ENCODE data around the gene FLOT2.
"Not testable (repeated sequence)": the region's sequence is repeated elsewhere in the genome, so short reads cannot be mapped to it uniquely, and the experiment has no call there.

Gene FLOT2

DNA sequence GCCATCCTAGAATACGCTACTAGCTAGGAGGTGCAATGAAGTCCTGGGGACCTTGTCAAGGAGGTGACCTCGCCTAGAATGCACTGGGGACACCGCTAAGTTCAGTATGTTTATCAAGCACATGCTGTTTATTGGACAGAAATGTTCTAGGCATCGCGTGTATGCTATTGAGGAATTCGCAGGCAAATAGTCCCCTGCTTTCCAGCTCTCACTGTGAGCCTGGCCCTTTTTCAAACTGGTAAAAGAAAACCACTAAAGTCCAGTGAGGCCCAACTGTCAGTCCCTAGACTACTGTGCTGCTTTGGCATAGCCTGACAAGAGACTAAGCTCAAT, 53.8 kb downstream of the FLOT2 start:
- DNase-seq (ENCODE audit: low read depth), result no peak

DNA sequence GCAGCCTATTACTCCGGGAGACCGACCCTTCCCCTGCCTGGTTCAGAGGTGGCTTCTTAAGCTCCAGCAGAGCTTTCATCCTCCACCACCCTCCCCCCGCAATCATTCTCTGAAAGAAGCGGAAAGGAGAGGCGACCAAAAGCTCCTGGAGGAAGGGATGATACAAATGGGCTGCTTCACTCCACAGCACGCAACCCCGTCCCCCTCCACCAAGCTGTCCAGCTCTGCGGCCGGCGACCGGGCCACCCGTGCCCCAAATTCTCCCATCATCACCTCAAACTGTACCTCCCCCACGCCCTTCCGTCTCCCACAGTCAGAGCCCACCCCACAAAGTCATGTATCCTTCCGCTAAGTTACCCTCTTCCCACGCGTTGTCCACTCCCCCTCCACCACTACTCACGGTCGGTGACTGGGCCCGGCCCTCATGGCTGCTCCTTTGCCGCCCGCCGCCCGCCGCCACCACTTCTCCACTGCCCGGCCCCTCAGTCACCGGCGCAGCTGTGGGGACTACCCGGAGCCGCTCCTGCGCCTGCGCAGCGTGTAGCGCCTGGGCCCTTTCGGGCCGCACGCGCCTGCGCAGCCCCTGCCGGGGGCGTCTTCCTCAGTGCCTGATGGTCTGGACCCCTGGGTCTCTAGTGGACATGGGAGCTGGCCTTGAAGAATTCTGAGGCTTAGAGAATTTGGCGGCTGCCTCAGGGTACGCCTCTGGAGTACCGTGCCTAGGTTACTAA, 55.1 kb downstream of the FLOT2 start, which contains the start of gene FAM222B:
FAM222B (minus strand) TSS at position 509 of the 731 bp plus-strand sequence. CDS start 76,123 bp downstream, outside the sequence.
- peak; percentile 62 for DNase-seq (ENCODE audit: low read depth)

DNA sequence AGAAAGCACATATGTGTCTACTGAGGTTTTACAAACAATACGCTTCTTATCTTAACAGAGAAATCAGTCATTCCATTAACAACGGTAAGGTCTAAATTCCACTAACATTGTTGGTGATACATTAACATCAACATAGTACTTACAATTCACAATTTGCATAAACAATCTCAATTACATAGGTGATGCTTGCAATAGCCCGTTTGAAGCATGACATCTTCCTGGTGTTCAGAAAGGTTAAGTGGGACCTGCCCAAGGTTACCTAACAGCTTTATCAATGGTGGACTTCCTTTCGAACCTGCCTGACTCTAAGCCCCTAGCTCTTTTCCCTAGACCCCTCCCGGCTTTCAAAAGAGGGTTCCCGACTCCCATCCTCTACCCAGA, 55.6 kb downstream of the FLOT2 start:
- no peak for DNase-seq (ENCODE audit: low read depth)

DNA sequence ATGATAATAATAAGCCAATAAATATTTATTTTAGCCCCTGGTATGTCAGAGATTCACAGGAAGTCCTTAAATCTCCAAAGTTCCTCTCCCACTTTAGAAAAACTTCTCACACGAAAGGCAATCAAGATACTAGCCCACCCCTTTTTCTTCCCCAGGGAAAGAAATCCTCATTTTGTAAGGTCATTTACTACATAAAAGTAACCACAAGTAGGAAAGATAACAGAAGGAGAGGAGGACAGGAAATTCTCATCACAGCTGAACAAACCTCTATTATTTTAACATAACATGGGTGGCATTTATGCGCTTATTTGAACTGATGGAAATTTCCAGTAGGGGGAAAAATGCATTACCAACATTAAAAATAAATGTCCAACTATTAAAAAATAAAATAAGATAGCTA, 58.3 kb downstream of the FLOT2 start:
- no peak for DNase-seq (ENCODE audit: low read depth)

DNA sequence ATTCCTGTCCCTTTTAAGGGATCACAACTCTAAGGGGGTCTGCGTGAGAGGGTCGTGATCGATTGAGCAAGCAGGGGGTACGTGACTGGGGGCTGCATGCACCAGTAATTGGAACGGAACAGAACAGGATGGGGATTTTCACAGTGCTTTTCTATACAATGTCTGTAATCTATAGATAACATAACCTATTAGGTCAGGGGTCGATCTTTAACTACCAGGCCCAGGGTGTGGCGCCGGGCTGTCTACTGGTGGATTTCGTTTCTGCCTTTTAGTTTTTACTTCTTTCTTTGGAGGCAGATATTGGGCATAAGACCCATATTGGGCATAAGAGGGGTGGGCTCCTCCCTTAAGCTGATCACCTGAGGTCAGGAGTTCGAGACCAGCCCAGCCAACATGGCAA, 61.0 kb downstream of the FLOT2 start:
- not testable (repeated sequence) for DNase-seq (ENCODE audit: low read depth)

DNA sequence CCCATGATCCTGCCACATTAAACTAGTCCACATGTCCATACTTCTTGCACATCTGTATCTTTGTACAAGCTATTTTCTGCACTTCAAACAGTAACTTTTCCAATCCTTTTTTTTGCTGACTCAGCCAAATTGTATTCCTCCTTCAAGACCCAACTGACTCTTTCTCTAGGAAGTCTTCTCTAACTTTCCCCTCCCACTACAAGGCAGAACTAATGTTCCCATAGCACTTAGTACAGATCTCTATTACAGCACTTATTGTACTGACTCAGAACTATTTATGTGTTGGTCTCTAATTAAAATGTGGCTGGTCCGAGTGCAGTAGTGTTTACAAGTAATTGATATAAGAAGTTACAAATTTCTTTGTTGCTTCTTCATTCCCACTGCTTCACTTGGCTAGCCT, 63.1 kb downstream of the FLOT2 start:
- DNase-seq (ENCODE audit: low read depth), result no peak
